ENCODE results near the gene MFF. TPM values are rescaled to one million over a fixed set of nuclear protein-coding genes. Genes with fewer than 3 reads are reported as not detected.

Gene MFF
- total RNA-seq, 1 experiment from 2014 or later, result 68.2 TPM

- Histone ChIP-seq H3K79me2 (ENCODE audit: insufficient read depth, low read length) (no peaks in the 10 kb centered on the region), H3K4me3 (replicated peaks in 1 of 2; ENCODE audit: low read depth in 1 of 2, low read length in 2 of 2) (no peak overlapping the region), H3K9me3 (ENCODE audit: control insufficient read depth in 1 of 2, insufficient read depth in 1 of 2, low read depth in 1 of 2, low read length in 2 of 2) (no peaks in the 10 kb centered on the region), H3K27me3 (ENCODE audit: insufficient read depth, low read length) (no peaks in the 10 kb centered on the region), H2AFZ (ENCODE audit: low read depth, low read length, poor library complexity, severe bottlenecking) (no peak overlapping the region), H3K36me3 (ENCODE audit: control insufficient read depth in 1 of 2, insufficient read depth in 2 of 2, low read length in 2 of 2) (no peaks in the 10 kb centered on the region), H3K4me1 (ENCODE audit: control insufficient read depth in 1 of 2, insufficient read depth in 2 of 2, low read length in 2 of 2) (no peaks in the 10 kb centered on the region), H3K9ac (ENCODE audit: low read length) (no peak overlapping the region), H3K4me2 (ENCODE audit: low read length) (no peak overlapping the region), H3K27ac (ENCODE audit: low read depth, low read length) (no peak overlapping the region), H4K20me1 (ENCODE audit: insufficient read depth) (no peaks in the 10 kb centered on the region), H3K9me2 (ENCODE audit: insufficient read depth) (no peaks in the 10 kb centered on the region)
- CTCF ChIA-PET, result no interaction called here
- RAD21 ChIA-PET (ENCODE audit: low non-redundant PET in 1 of 2, low total read pairs in 2 of 2, uncharacterized antibody in 2 of 2, unreplicated experiment in 2 of 2), result no interaction called here
- intact Hi-C loops (cut with micrococcal nuclease), result no loop called here
- no peak for ATAC-seq
- no peak for DNase-seq (ENCODE audit: low read depth, low spot score)
- TF ChIP-seq POLR2AphosphoS5 (IDR thresholded peaks at IDR 0.05; ENCODE audit: low read depth, low read length), result no peak
- TF ChIP-seq EZH2phosphoT487 (IDR thresholded peaks at IDR 0.05; ENCODE audit: borderline replicate concordance), result no peak
- TF ChIP-seq CBX3 (IDR thresholded peaks at IDR 0.05; ENCODE audit: low read depth), result no peak
- no peak for TF ChIP-seq ZNF274 (IDR thresholded peaks at IDR 0.05; ENCODE audit: low read depth, low read length)
- TF ChIP-seq, protein P1, sequence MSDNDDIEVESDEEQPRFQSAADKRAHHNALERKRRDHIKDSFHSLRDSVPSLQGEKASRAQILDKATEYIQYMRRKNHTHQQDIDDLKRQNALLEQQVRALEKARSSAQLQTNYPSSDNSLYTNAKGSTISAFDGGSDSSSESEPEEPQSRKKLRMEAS (IDR thresholded peaks at IDR 0.05), result no peak
- no peak for TF ChIP-seq SRF (IDR thresholded peaks at IDR 0.05; ENCODE audit: low read depth)
- TF ChIP-seq SIN3A (IDR thresholded peaks at IDR 0.05; ENCODE audit: low read depth), result no peak
- TF ChIP-seq RAD21 (IDR thresholded peaks at IDR 0.05; ENCODE audit: low read depth), result no peak
- TF ChIP-seq JUND (IDR thresholded peaks at IDR 0.05), result no peak
- no peak for TF ChIP-seq ZBTB33 (IDR thresholded peaks at IDR 0.05; ENCODE audit: extremely low read depth, insufficient replicate concordance, low read length)
- POLR2A ChIA-PET, result no interaction called here
- no TSS peak for BruUV-seq (replicated peaks)
Measured at GRCh38 chr2:227292314-227292713, 32.7 kb upstream of the MFF start.

Data from HCT116 (cell line).